ENCODE data around the gene CERS5. TPM values are rescaled to one million over a fixed set of nuclear protein-coding genes. Genes with fewer than 3 reads are reported as not detected.

Gene CERS5
- total RNA-seq, 1 donor from 2014 or later = 59.7 TPM

GRCh38 chr12:50200552-50201273 is 33.5 kb upstream of the CERS5 start:
- peaks cover 32% of the 10 kb centered on the region for H3K36me3 Mint-ChIP-seq
- DNase-seq (ENCODE audit: extremely low spot score, unreplicated experiment) = no peak
- TF ChIP-seq, protein P1, sequence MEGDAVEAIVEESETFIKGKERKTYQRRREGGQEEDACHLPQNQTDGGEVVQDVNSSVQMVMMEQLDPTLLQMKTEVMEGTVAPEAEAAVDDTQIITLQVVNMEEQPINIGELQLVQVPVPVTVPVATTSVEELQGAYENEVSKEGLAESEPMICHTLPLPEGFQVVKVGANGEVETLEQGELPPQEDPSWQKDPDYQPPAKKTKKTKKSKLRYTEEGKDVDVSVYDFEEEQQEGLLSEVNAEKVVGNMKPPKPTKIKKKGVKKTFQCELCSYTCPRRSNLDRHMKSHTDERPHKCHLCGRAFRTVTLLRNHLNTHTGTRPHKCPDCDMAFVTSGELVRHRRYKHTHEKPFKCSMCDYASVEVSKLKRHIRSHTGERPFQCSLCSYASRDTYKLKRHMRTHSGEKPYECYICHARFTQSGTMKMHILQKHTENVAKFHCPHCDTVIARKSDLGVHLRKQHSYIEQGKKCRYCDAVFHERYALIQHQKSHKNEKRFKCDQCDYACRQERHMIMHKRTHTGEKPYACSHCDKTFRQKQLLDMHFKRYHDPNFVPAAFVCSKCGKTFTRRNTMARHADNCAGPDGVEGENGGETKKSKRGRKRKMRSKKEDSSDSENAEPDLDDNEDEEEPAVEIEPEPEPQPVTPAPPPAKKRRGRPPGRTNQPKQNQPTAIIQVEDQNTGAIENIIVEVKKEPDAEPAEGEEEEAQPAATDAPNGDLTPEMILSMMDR (conservative IDR thresholded peaks at IDR 0.05) = no peak
- peaks cover 3% of the 10 kb centered on the region for H3K4me1 Mint-ChIP-seq (ENCODE audit: unreplicated experiment)
- H3K27ac Mint-ChIP-seq = peak overlapping the region; percentile 88
- no peaks in the 10 kb centered on the region for H3K27me3 Mint-ChIP-seq
- no peaks in the 10 kb centered on the region for H3K9me3 Mint-ChIP-seq
- peak overlapping the region; percentile 18 for H3K4me3 Mint-ChIP-seq

GRCh38 chr12:50198829-50199228 is 31.7 kb upstream of the CERS5 start:
- DNase-seq (ENCODE audit: extremely low spot score, unreplicated experiment) = no peak
- H3K36me3 Mint-ChIP-seq = peaks cover 27% of the 10 kb centered on the region
- no peaks in the 10 kb centered on the region for H3K9me3 Mint-ChIP-seq
- TF ChIP-seq, protein P1 (conservative IDR thresholded peaks at IDR 0.05) = no peak
- no peaks in the 10 kb centered on the region for H3K27me3 Mint-ChIP-seq
- peak overlapping the region; percentile 25 for H3K27ac Mint-ChIP-seq
- peaks cover 3% of the 10 kb centered on the region for H3K4me1 Mint-ChIP-seq (ENCODE audit: unreplicated experiment)
- H3K4me3 Mint-ChIP-seq = no peak overlapping the region

DNA sequence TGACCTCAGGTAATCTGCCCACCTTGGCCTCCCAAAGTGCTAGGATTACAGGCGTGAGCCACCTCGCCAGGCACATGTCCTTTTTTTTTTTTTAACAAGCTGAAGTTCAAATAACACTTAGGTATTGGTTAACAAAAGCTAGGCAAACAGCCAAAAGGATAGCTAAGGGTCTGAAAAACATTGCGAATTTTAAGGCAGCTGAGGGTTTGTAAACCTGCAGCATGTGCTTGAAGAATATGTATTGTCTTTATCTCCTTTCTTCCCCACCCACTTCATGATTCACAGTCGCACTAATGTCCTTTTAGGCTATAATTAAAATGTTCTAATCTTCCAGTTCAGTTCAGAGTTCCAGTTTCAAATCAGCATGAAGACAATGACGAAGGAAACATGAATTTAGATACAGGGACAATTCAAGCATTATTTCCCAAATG is 30.1 kb upstream of the CERS5 start:
- Mint-ChIP-seq H3K4me1 (ENCODE audit: unreplicated experiment) (peaks cover under 1% of the 10 kb centered on the region), H3K27ac (peak overlapping the region; percentile 31), H3K36me3 (peaks cover 28% of the 10 kb centered on the region), H3K27me3 (no peaks in the 10 kb centered on the region), H3K9me3 (no peaks in the 10 kb centered on the region), H3K4me3 (no peak overlapping the region)
- no peak for DNase-seq (ENCODE audit: extremely low spot score, unreplicated experiment)
- TF ChIP-seq, protein P1 (conservative IDR thresholded peaks at IDR 0.05) = no peak

DNA sequence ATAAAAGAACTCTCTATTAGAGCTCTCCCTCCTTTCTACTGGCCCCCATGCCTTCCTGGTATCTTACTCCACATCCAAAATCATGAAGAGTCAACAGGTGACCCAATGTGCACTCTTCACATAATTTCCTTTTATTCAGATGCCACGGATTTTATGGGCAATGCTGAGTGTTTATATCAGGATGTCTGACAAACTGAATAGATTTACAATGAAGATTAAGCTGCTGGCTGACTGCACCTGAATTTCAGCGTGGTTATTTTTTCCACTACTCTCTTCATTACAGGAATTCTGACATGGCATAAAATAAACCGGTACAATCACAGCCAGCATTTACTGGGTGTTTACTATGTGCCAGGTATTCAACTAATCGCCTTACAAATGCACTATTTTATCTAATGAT is 29.4 kb upstream of the CERS5 start:
- peak overlapping the region; percentile 31 for H3K27ac Mint-ChIP-seq
- peaks cover 27% of the 10 kb centered on the region for H3K36me3 Mint-ChIP-seq
- no peaks in the 10 kb centered on the region for H3K4me1 Mint-ChIP-seq (ENCODE audit: unreplicated experiment)
- no peaks in the 10 kb centered on the region for H3K9me3 Mint-ChIP-seq
- H3K4me3 Mint-ChIP-seq = no peak overlapping the region
- TF ChIP-seq, protein P1 (conservative IDR thresholded peaks at IDR 0.05) = no peak
- H3K27me3 Mint-ChIP-seq = no peaks in the 10 kb centered on the region
- DNase-seq (ENCODE audit: extremely low spot score, unreplicated experiment) = no peak

GRCh38 chr12:50195832-50196231 is 28.7 kb upstream of the CERS5 start:
- no peaks in the 10 kb centered on the region for H3K4me1 Mint-ChIP-seq (ENCODE audit: unreplicated experiment)
- TF ChIP-seq, protein P1 (conservative IDR thresholded peaks at IDR 0.05) = no peak
- H3K36me3 Mint-ChIP-seq = peaks cover 24% of the 10 kb centered on the region
- no peak for DNase-seq (ENCODE audit: extremely low spot score, unreplicated experiment)
- H3K4me3 Mint-ChIP-seq = no peak overlapping the region
- H3K9me3 Mint-ChIP-seq = no peaks in the 10 kb centered on the region
- no peak overlapping the region for H3K27ac Mint-ChIP-seq
- H3K27me3 Mint-ChIP-seq = no peaks in the 10 kb centered on the region

Measured in type B pancreatic cell (in vitro differentiated cells).